Stimulated activated CD8-positive, alpha-beta memory T cell treated with anti-CD3 and anti-CD28 coated beads, Interleukin-7, amount 100 ng/mL, for 24 hours (primary cell): Measurements from ENCODE around the gene MAN1A2.
"Not testable (repeated sequence)": the region's sequence is repeated elsewhere in the genome, so short reads cannot be mapped to it uniquely, and the experiment has no call there.

Experiments
- DNase-seq: peaks from one replicate; pipeline ENCODE4 v3.0.0-alpha.2; 2020; ENCODE audit warnings: low read depth

MAN1A2 gene

DNA sequence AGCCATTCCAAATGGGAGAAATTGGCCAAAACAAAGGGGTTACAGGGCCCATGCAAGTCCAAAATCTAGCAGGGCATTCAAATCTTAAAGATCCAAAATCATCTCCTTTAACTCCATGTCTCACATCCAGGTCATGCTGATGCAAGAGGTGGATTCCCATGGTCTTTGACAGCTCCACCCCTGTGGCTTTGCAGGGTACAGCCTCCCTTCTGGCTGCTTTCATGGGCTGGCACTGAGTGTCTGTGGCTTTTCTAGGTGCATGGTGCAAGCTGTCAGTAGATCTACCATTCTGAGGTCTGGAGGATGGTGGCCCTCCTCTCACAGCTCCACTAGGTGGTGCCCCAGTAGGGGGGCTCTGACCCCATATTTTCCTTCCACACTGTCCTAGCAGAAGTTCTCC, 191.2 kb downstream of the MAN1A2 start:
- not testable (repeated sequence) for DNase-seq

DNA sequence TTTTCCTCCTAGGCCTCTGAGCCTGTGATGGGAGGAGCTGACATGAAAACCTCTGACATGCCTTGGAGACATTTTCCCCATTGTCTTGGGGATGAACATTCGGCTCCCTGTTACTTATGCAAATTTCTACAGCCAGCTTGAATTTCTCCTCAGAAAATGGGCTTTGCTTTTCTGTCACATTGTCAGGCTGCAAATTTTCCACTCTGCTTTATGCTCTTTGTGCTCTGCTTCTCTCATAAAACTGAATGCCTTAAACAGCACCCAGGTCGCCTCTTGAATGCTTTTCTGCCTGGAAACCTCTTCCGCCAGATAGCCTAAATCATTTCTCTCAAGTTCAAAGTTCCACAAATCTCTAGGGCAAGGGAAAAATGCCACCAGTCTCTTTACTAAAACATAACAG, 191.9 kb downstream of the MAN1A2 start:
- DNase-seq, result no peak

DNA sequence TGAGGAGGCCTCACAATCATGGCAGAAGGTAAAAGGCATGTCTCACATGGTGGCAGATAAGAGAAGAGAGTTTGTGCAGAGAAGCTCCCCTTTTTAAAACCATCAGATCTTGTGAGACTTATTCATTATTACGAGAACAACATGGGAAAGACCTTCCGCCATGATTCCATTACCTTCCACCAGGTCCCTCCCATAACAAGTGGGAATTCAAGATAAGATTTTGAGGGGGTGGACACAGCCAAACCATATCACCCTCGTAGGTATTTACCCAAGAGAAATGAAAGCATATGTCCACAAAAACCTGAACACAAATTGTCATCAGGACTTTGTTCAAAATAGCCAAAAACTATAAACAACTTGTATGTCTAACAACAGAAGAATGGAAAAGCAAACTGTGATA, 192.7 kb downstream of the MAN1A2 start:
- no peak for DNase-seq

GRCh38 chr1:117561071-117561470, 193.8 kb downstream of the MAN1A2 start:
- no peak for DNase-seq

GRCh38 chr1:117561551-117561950, 194.3 kb downstream of the MAN1A2 start:
- DNase-seq, result no peak

GRCh38 chr1:117562581-117563491, 195.6 kb downstream of the MAN1A2 start:
- DNase-seq, result no peak

DNA sequence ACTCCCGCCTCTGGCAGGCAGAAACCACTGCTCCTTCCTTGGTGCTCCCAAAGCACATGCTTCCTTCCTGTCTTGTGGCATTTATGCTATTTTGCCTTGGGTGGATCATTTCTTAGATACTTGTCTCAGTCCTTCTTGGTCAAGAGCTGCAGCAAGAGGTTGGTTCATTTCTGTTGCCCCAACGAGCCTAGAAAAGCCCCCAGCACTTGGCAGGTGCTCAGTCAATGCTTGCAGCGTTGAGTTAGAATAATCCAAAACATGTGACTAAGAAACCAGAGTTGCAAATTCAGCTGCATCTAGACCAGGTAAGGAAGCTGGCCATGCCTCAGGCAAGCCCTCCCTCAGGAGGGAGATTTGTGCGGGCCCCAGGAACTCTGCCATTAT, 196.2 kb downstream of the MAN1A2 start:
- no peak for DNase-seq

DNA sequence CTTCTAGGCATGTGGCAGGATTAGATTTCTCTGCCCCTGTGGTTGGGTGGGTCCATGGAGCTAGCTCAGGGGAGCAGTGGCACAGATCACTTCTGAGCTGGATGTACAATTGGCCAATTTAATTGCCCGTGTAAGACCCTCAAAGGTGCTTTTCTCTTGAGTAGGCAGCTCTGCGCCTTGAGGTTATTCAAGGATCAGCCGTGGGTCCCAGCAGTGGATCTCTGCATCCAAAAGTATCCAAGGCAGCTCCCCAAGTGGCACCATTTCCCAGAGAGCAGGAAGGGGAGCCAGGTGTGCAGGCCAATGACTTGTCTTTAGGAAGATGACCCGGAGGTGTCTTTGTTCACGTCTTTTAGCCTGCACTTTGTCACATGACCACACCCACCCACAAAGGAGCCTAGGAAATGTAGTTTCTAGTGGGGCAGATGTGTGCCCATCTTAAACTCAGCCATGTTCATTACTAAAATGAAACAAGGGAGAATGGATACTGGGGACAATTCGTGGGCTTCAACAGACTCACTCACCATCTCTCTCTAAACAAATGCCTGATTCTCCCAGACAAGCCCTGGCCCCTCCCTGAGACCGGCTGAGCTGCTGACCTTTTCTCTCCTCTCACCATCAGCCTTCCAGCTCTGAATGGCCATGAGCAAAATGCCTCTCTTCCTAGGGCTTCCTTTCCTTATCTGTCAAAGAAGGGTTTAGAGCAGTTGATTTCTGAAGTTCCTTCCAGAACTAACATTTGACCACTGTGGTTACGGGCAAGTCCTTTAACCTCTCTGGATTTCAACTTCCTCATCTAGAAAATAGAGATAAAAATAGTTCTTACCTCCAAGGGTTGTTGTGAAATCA, 197.2 kb downstream of the MAN1A2 start:
- DNase-seq, result no peak

GRCh38 chr1:117565076-117565556, 197.9 kb downstream of the MAN1A2 start:
- DNase-seq, result no peak

DNA sequence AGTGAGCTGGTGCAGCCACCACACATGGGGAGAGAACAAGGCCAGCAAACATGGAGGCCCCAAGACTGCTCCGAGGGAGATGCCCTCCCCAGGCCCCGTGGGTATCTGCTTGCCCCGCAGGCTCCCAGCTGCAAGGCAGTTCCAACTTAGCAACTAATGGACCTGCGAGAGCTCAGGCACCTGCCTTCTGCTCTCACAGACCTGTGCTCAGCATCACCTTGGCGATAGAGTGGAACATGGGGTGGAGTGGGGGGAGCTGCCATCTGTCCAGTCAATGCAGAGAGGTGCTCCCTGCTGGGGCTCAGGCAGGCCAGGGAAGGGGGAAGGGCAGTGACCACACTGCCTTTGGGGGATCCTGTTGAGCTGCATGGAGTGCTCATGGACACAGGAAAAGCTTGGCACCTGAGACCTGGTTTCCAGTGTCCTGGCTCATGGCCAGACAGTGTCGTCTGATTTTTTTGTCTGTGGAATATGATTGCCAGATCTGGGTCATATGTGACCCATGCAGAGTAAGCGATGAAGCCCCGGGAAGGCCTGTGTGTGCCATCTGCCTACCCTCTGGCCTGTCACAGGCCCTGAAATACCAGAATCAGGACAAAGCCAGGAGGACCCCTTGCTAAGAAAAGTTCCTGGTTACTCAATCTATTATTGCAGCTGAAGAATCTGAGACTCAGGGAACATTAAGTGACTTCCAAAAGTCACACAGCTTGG, 198.7 kb downstream of the MAN1A2 start:
- DNase-seq, result no peak

DNA sequence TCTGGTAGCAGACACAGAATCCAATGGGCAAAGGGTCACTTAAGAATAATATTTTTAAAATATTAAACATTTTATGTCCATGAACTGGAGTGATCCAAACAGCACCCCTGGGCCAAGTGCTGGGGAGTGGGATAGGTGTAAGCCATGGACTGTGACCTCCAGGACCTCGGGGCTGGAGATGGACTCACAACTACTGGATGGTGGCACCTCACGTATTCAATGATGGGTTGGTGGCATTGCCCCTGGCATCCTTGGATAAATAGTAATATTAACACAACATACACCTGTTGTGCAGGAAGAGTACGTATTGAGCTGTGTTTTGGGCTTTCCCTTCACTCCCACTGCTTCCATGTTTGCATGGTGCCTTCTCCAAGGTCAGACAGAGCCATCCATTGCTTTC, 199.3 kb downstream of the MAN1A2 start:
- no peak for DNase-seq

DNA sequence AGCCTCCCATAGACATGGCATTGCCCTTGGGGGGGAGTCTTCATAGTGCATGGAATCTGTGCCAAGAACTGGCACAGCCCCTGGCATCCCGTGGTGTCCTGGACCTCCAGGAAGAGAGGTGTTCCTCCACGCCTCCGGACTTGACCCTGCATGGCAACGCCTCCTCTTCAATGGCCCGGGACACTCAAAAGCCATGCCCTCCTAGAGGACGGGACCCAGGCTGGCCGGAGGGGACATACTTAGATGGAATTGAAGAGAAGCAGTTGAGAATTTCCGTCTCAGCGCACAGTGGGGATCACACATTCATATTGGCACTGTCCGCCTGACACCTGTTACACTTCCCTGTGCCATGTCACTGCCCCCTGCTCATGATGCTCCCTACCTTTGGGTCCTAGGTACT, 200.2 kb downstream of the MAN1A2 start:
- no peak for DNase-seq

- DNase-seq, result no peak
These were observed 200.7 kb downstream of the MAN1A2 start for GRCh38 chr1:117567976-117568375.

DNA sequence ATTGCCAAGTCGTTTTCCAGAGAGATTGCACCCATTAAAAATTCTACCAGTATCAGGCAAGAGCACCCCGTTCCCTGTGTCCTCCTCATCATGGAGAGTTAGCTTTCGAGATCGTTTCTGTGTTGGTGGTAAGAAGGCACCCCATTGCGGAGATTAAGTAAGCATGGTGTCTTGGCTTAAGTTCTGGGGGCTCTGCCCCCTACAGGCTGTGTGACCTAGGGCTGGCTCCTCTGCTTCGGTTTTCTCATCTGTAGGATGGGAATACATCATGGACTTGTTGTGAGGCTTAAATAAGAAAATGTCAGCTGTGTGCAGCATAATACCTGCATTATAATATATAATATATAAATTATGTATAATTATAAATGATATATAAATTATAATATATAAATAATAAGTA, 201.8 kb downstream of the MAN1A2 start:
- DNase-seq, result no peak

- no peak for DNase-seq
These were observed 202.6 kb downstream of the MAN1A2 start for GRCh38 chr1:117569856-117570255.

- DNase-seq, result no peak
These were observed 203.8 kb downstream of the MAN1A2 start for GRCh38 chr1:117570988-117571409.

DNA sequence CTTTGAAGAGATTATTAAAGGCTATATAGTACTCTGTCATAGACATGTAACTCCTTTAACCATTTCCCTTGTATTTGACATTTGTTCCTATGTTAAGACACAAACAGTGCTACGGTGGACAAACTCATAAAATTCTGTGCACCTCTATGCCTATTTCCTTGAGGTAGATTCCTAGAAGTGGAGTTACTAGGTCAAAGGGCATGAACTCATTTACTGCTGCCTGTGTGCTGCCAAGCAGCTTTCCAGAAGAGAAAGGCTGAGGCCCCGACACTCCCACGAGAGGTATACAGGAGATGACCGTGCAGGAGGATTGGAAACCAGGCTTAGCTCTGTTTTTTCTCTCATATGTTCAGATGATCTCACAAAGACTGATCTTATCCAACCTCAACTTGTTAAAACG, 204.2 kb downstream of the MAN1A2 start:
- no peak for DNase-seq

- no peak for DNase-seq
These were observed 205.3 kb downstream of the MAN1A2 start for GRCh38 chr1:117572546-117572945.

DNA sequence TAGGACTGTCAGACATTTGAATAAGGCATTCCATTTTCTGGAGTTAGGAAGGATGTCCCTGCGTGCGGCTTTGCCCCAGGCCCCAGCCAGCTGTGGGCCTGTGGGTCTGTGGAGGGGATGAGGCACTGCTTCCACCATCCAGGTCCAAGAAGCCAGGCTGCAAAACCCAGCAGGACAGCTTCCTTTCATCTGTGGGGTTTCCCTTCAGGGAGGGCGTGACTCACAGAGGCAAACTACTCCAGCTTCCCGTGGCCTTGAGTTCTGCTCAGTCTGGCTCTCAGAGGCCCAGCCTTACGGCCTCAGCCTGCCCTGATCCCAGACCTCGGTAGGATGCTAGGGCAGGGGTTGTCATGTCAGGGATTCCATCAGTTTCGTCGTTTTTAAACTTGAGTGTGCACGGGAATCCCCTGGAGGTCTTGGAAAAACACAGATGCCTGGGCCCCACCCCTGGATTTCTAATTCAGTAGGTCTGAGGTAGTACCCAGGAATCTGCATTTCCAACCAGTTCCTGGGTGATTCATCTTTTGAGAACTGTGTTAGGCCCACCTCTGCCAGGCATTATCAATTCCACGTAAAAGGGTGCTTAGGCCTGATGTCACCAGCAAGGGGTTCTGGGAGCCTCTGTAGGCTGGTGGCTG, 206.3 kb downstream of the MAN1A2 start:
- no peak for DNase-seq

DNA sequence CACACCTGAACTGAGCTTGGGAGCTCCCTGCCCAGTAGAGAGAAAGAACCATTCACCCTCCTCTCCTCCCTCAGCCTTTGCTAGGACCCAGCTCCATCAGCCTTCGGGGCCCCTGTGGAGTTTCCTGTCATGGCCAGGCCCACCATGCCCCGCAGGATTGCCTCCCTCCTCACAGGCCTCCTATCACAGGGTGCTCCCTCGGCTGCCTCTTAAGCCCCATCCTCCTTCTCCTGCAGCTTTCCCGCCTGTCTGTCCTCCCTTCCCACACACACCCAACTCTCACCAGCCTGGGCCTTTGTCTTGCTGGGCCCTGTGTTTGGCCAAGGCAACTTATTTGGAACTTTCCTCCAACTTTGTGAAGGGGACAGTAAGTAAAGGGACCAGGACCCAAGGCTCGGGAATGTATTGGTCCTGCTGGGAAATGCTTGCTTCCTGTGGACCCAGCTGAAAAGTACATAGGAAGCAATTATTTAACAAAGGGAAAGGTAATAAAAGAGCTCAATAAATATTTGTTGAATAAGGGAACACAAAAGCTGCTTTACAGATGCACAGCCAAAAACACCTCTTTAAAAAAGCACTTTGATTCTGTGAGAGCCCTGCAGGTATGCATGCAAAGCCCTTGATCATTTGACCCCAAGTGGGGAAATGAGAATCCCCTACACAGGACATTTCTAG, 207.0 kb downstream of the MAN1A2 start:
- DNase-seq, result no peak

DNA sequence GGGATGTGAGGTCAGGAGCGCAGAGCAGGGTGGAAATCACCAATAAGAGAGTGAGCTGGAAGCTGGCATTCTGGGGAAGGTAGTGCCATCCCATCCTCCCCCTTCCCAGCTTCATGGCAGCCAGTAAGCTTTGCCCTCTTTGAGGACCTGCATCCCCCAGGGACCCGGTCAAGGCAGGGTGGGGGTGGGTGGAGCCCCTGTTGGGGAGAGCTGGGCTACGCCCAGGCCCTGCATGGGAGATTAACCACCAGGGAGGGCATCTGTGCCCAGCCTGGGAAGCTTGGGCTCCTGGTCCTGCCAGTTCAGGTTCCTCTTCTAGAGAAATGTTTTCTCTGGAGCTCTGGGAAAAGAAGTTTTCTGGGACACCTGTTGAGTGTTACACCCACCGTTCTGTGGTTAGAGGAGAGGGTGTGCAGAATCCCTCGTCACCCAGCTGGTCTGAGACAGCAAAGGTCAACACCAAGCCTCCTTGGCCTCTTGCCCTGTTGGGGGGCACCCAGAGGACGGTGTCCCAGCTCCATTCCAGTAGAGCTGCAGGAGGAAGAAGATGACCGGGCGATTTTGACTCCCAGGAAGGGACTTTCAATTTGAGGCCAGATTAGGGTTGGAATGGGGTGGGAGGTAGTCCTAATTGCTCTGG, 208.5 kb downstream of the MAN1A2 start:
- no peak for DNase-seq
